Lower lobe of right lung (tissue), 2 donors: Measurements from ENCODE around the gene IGSF6. TPM values are rescaled to one million over a fixed set of nuclear protein-coding genes. Genes with fewer than 3 reads are reported as not detected.

Experiments used
- ATAC-seq, 2 donors: fragments of 200-7000 bp; cut with Tn5 transposase; one replicate each; pipeline ENCODE4 v1.9.1; 2020 to 2022; ENCODE audit warnings: mild to moderate bottlenecking in 2 of 2, moderate library complexity in 2 of 2
- DNase-seq: peaks from one replicate; pipeline ENCODE4 v3.0.0-alpha.2; 2020
- H3K27ac ChIP-seq: fragments of 200-600 bp; one replicate; pipeline ENCODE4 v1.8.0; 2022
- H3K27me3 ChIP-seq: fragments of 200-600 bp; one replicate; pipeline ENCODE4 v1.8.0; 2022; ENCODE audit warnings: low read depth
- H3K36me3 ChIP-seq: fragments of 200-600 bp; one replicate; pipeline ENCODE4 v1.8.0; 2022; ENCODE audit warnings: mild to moderate bottlenecking
- H3K4me1 ChIP-seq: fragments of 200-600 bp; one replicate; pipeline ENCODE4 v1.8.0; 2022
- H3K4me3 ChIP-seq: fragments of 200-600 bp; one replicate; pipeline ENCODE4 v1.8.0; 2022; ENCODE audit warnings: mild to moderate bottlenecking
- H3K9me3 ChIP-seq: fragments of 200-600 bp; one replicate; pipeline ENCODE4 v1.8.0; 2022
- CTCF ChIP-seq: fragments of 200-600 bp; IDR thresholded peaks from one replicate; pipeline ENCODE4 v1.8.0; 2022; ENCODE audit warnings: antibody characterized with exemption, mild to moderate bottlenecking
- intact Hi-C: fragments of 100-400 bp; cut with DNase I; formaldehyde crosslinking; loops from one replicate; pipeline ENCODE4 v1.11.0; 2022
- total RNA-seq: library from RNA; stranded (reverse); fragmentation: NEBNext Ultra II Directional; extraction: Animal tissue kit (Norgen Biotek cat#: 25700); gene quantifications from one replicate; pipeline ENCODE4 v1.2.1, GENCODE V29; 2021
- donor health status: DM: no; HTN: yes; CAD: no; lungs with severe emphysema.

IGSF6 gene
- total RNA-seq, 1 donor from 2014 or later, result 103 TPM

- DNase-seq, result no peak
- intact Hi-C loops, result no loop called here
Measured at GRCh38 chr16:21656795-21657768, 4.7 kb upstream of the IGSF6 start.

GRCh38 chr16:21654881-21655280 is 2.5 kb upstream of the IGSF6 start:
- no peaks in the 10 kb centered on the region for H3K27me3 ChIP-seq
- no peak for DNase-seq
- peaks cover 32% of the 10 kb centered on the region for H3K4me1 ChIP-seq
- peaks cover 19% of the 10 kb centered on the region for H3K36me3 ChIP-seq
- H3K9me3 ChIP-seq, result no peaks in the 10 kb centered on the region
- no peak overlapping the region for H3K4me3 ChIP-seq
- no peak overlapping the region for H3K27ac ChIP-seq
- intact Hi-C loops, result no loop called here
- ATAC-seq, result no peak
- TF ChIP-seq CTCF, result no peak

More at GRCh38 chr16:21656795-21657768, 4.7 kb upstream of the IGSF6 start:
- peak; percentile 88 for TF ChIP-seq CTCF
- Histone ChIP-seq H3K9me3 (no peaks in the 10 kb centered on the region), H3K4me3 (no peak overlapping the region), H3K27me3 (no peaks in the 10 kb centered on the region), H3K36me3 (peaks cover 19% of the 10 kb centered on the region), H3K4me1 (peaks cover 32% of the 10 kb centered on the region), H3K27ac (no peak overlapping the region)
- ATAC-seq, result peak; percentile 50 to 56

GRCh38 chr16:21654466-21654865 is 2.1 kb upstream of the IGSF6 start:
- no peak for TF ChIP-seq CTCF
- H3K27ac ChIP-seq, result no peak overlapping the region
- peaks cover 19% of the 10 kb centered on the region for H3K36me3 ChIP-seq
- peaks cover 32% of the 10 kb centered on the region for H3K4me1 ChIP-seq
- H3K4me3 ChIP-seq, result no peak overlapping the region
- no peaks in the 10 kb centered on the region for H3K27me3 ChIP-seq
- intact Hi-C loops, result no loop called here
- H3K9me3 ChIP-seq, result no peaks in the 10 kb centered on the region
- ATAC-seq, result no peak
- DNase-seq, result no peak

- peaks cover 33% of the 10 kb centered on the region for H3K4me1 ChIP-seq
- peak; percentile 23 to 29 for ATAC-seq
- no peaks in the 10 kb centered on the region for H3K27me3 ChIP-seq
- intact Hi-C loops, result no loop called here
- TF ChIP-seq CTCF, result no peak
- DNase-seq, result no peak
- H3K9me3 ChIP-seq, result no peaks in the 10 kb centered on the region
- H3K4me3 ChIP-seq, result no peak overlapping the region
- H3K36me3 ChIP-seq, result peaks cover 19% of the 10 kb centered on the region
- H3K27ac ChIP-seq, result peak overlapping the region; percentile 9
Measured at GRCh38 chr16:21653571-21653970, 1.2 kb upstream of the IGSF6 start.

- H3K27ac ChIP-seq, result peak overlapping the region; percentile 42
- ATAC-seq (no peak), DNase-seq (no peak)
- intact Hi-C loops, result no loop called here
- no peaks in the 10 kb centered on the region for H3K9me3 ChIP-seq
- TF ChIP-seq CTCF, result no peak
- H3K27me3 ChIP-seq, result no peaks in the 10 kb centered on the region
- peak overlapping the region; percentile 38 for H3K4me3 ChIP-seq
- H3K36me3 ChIP-seq, result peaks cover 36% of the 10 kb centered on the region
- peaks cover 36% of the 10 kb centered on the region for H3K4me1 ChIP-seq
Measured at GRCh38 chr16:21651515-21651914, 893 bp downstream of the IGSF6 start.
